Vagina (tissue), 2 donors: ENCODE data around the gene KBTBD12. TPM values are rescaled to one million over a fixed set of nuclear protein-coding genes. Genes with fewer than 3 reads are reported as not detected.

Source experiments
- DNase-seq, 2 donors: peaks; one replicate each; pipeline ENCODE4 v3.0.0-alpha.2; 2017; ENCODE audit errors: extremely low spot score in 2 of 2
- H3K27ac ChIP-seq: fragments of 200-600 bp; sonication (generic); one replicate; pipeline ENCODE4 v1.5.1; 2019
- H3K27me3 ChIP-seq: fragments of 200-600 bp; sonication (generic); one replicate; pipeline ENCODE4 v1.5.1; 2019
- H3K36me3 ChIP-seq, 2 donors: fragments of 200-600 bp; sonication (generic); one replicate each; pipeline ENCODE4 v1.5.1; 2017 to 2019
- H3K4me1 ChIP-seq: fragments of 200-600 bp; sonication (generic); one replicate; pipeline ENCODE4 v1.5.1; 2019
- H3K4me3 ChIP-seq, 2 donors: fragments of 200-600 bp; sonication (generic); 1 replicate in 1 of 2; 2 replicates in 1 of 2; pipeline ENCODE4 v1.5.1; 2016 to 2019
- H3K9me3 ChIP-seq: fragments of 200-600 bp; sonication (generic); one replicate; pipeline ENCODE4 v1.5.1; 2019
- POLR2A ChIP-seq, 2 donors: fragments of 450-650 bp; IDR thresholded peaks; one replicate each; pipeline ENCODE4 v1.6.1; 2017; ENCODE audit warnings: antibody characterized with exemption in 2 of 2, mild to moderate bottlenecking in 2 of 2, moderate library complexity in 2 of 2
- POLR2AphosphoS5 ChIP-seq, 2 donors: sonication (generic); formaldehyde crosslinking; IDR thresholded peaks; one replicate each; pipeline ENCODE4 v1.9.0; 2017; ENCODE audit warnings: antibody characterized with exemption in 2 of 2, mild to moderate bottlenecking in 2 of 2, low read depth in 1 of 2; ENCODE audit not compliant: insufficient read depth in 1 of 2
- intact Hi-C: fragments of 100-400 bp; cut with DNase I; formaldehyde crosslinking; loops from one replicate; pipeline ENCODE4 v1.15.1; 2023
- total RNA-seq: library from RNA; depleted of rRNA; stranded (reverse); fragments of >200 nt; gene quantifications from one replicate; pipeline ENCODE4 v1.2.3, GENCODE V29; 2016
- TF ChIP-seq, protein P1 (sequence below), 3 experiments: fragments of 450-650 bp in 2 of 3; fragments of 200-600 bp in 1 of 3; sonication (generic) in 1 of 3; IDR thresholded peaks; one replicate each; pipeline ENCODE4 v1.5.1; 2017 to 2019; ENCODE audit warnings: antibody characterized with exemption in 3 of 3, mild to moderate bottlenecking in 2 of 3, moderate library complexity in 2 of 3

The KBTBD12 gene
- total RNA-seq, 1 donor from 2014 or later: not detected

DNA sequence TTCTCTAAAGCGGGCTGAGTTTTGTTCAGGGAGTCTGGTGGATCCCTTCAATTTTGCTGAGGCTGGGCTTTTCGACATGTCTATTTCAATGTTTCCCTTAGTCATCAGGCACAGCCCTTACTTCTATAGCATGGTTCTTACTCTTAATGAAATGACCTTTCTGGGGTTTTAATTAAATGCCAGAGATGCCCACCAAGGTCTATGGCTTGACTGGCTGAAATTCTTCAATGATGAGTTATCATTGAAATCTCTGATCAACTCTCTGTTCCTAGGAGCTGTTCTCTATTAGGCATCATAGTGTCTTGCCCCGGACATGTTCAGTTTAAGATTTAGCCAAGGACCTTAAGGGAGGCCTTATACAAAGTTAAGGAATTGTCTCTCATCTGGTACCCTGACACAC is 33.4 kb upstream of the KBTBD12 start:
- no peak for DNase-seq
- TF ChIP-seq POLR2A (IDR thresholded peaks at IDR 0.05) (no peak), POLR2AphosphoS5 (IDR thresholded peaks at IDR 0.05; ENCODE audit: insufficient read depth in 1 of 2, low read depth in 1 of 2) (no peak)
- TF ChIP-seq, protein P1, sequence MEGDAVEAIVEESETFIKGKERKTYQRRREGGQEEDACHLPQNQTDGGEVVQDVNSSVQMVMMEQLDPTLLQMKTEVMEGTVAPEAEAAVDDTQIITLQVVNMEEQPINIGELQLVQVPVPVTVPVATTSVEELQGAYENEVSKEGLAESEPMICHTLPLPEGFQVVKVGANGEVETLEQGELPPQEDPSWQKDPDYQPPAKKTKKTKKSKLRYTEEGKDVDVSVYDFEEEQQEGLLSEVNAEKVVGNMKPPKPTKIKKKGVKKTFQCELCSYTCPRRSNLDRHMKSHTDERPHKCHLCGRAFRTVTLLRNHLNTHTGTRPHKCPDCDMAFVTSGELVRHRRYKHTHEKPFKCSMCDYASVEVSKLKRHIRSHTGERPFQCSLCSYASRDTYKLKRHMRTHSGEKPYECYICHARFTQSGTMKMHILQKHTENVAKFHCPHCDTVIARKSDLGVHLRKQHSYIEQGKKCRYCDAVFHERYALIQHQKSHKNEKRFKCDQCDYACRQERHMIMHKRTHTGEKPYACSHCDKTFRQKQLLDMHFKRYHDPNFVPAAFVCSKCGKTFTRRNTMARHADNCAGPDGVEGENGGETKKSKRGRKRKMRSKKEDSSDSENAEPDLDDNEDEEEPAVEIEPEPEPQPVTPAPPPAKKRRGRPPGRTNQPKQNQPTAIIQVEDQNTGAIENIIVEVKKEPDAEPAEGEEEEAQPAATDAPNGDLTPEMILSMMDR (IDR thresholded peaks at IDR 0.05): no peak
- Histone ChIP-seq H3K4me3 (no peak overlapping the region), H3K4me1 (no peaks in the 10 kb centered on the region), H3K9me3 (no peaks in the 10 kb centered on the region), H3K27ac (no peak overlapping the region), H3K36me3 (no peaks in the 10 kb centered on the region), H3K27me3 (no peaks in the 10 kb centered on the region)
- intact Hi-C loops: no loop called here

DNA sequence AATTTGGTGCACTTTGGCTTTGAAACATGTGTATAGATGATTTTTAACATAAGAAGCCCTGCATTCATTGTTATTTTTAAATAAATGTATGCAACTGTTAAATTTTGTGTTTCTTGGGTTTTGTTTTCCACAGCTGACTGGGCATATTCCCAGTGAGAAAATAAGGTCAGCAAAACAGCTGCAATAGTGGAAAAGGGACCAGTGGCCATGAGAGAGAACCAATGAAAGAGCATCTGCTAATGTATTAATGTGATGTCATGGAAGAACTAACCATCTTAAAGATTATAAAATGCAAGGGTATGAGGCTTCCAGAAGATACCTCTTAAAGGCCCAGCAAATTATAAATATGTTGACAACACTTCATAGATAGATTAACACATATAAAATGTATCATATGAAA is 31.0 kb upstream of the KBTBD12 start:
- peaks cover 13% of the 10 kb centered on the region for H3K4me1 ChIP-seq
- no peak for TF ChIP-seq POLR2A (IDR thresholded peaks at IDR 0.05)
- no peaks in the 10 kb centered on the region for H3K36me3 ChIP-seq
- DNase-seq: no peak
- intact Hi-C loops: no loop called here
- no peaks in the 10 kb centered on the region for H3K9me3 ChIP-seq
- H3K4me3 ChIP-seq: no peak overlapping the region
- no peaks in the 10 kb centered on the region for H3K27me3 ChIP-seq
- no peak overlapping the region for H3K27ac ChIP-seq

DNA sequence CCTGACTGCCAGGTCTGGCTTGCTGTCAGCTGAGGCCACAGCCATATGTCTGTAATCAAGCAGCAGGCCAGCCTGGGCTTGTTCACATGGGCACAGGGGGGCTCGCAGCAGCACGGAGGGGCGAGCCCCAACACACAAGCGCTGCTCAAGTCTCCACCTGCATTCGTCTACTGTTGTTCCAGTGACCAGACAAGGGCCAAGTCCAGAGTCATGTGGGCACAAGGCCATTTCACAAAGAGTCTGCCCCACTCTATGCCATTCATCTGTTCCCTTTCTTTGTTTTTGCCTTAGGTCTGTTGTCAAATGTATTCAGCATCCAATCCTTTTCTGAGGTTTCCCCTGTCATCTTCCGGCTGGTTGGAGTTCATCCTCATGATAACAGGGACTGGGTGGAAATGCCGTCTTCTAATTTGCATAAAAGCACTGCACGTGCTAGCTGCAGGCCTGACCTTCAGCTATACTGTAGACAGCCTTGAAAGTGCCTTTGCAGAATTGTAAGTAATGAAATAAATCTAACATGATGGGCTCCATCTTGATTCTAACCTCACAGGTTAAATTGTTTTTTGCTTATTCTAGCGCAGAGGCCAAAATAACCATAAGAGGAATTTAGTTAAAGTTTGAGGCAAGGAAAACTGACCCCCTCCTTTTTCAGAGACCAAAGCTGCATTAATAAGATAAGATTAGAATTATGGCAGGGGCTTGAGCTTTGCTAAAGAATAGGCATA is 28.6 kb upstream of the KBTBD12 start:
- Histone ChIP-seq H3K4me1 (peaks cover 21% of the 10 kb centered on the region), H3K27me3 (no peaks in the 10 kb centered on the region), H3K9me3 (peaks cover 5% of the 10 kb centered on the region), H3K4me3 (no peak overlapping the region), H3K36me3 (no peaks in the 10 kb centered on the region), H3K27ac (no peak overlapping the region)
- TF ChIP-seq POLR2AphosphoS5 (IDR thresholded peaks at IDR 0.05; ENCODE audit: insufficient read depth in 1 of 2, low read depth in 1 of 2) (no peak), POLR2A (IDR thresholded peaks at IDR 0.05) (no peak)
- TF ChIP-seq, protein P1 (IDR thresholded peaks at IDR 0.05): no peak
- no peak for DNase-seq
- intact Hi-C loops: no loop called here

DNA sequence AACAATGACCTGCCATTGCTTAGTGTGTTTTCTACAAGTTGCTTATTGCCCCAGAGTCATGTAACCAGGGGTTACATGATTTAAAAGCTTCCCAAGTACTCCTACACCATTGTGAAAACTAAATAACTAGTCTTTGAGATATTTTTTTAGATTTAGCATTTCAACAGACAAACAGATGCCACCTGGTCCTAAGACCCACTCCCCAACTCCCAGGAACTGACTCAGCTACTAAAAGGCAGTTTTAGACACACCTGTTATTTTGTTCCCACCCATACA is 28.1 kb upstream of the KBTBD12 start:
- Histone ChIP-seq H3K4me3 (no peak overlapping the region), H3K27ac (no peak overlapping the region), H3K9me3 (peaks cover 5% of the 10 kb centered on the region), H3K27me3 (no peaks in the 10 kb centered on the region), H3K4me1 (peaks cover 21% of the 10 kb centered on the region), H3K36me3 (no peaks in the 10 kb centered on the region)
- intact Hi-C loops: no loop called here
- DNase-seq: no peak
- TF ChIP-seq POLR2A (IDR thresholded peaks at IDR 0.05) (no peak), POLR2AphosphoS5 (IDR thresholded peaks at IDR 0.05; ENCODE audit: insufficient read depth in 1 of 2, low read depth in 1 of 2) (no peak)
- TF ChIP-seq, protein P1 (IDR thresholded peaks at IDR 0.05): no peak

DNA sequence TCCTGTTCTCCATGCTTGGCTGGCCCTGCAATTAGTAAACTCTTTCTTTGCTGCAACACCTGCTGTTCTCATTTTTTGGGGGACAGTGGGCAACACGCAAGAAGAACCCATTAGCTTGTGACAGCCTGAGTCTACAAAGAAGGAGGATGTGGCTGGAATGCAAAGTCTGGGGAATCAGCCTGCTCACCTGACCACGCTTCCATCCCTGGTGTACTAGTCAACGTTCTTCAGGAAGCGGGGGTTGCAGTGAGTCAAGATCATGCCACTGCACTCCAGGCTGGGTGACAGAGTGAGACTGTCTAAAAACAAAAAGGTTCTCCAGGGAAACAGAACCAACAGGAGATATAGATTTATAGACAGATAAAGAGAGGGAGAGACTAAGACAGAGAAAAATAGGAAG is 27.7 kb upstream of the KBTBD12 start:
- no peak overlapping the region for H3K4me3 ChIP-seq
- peaks cover 5% of the 10 kb centered on the region for H3K9me3 ChIP-seq
- intact Hi-C loops: no loop called here
- TF ChIP-seq, protein P1 (IDR thresholded peaks at IDR 0.05): no peak
- no peak for TF ChIP-seq POLR2A (IDR thresholded peaks at IDR 0.05)
- no peak for TF ChIP-seq POLR2AphosphoS5 (IDR thresholded peaks at IDR 0.05; ENCODE audit: insufficient read depth in 1 of 2, low read depth in 1 of 2)
- H3K36me3 ChIP-seq: no peaks in the 10 kb centered on the region
- H3K27me3 ChIP-seq: no peaks in the 10 kb centered on the region
- no peak overlapping the region for H3K27ac ChIP-seq
- no peak for DNase-seq
- peaks cover 21% of the 10 kb centered on the region for H3K4me1 ChIP-seq
